ENCODE measurements around the gene ADA.
"Not testable (repeated sequence)": the region's sequence is repeated elsewhere in the genome, so short reads cannot be mapped to it uniquely, and the experiment has no call there.

The ADA gene

DNA sequence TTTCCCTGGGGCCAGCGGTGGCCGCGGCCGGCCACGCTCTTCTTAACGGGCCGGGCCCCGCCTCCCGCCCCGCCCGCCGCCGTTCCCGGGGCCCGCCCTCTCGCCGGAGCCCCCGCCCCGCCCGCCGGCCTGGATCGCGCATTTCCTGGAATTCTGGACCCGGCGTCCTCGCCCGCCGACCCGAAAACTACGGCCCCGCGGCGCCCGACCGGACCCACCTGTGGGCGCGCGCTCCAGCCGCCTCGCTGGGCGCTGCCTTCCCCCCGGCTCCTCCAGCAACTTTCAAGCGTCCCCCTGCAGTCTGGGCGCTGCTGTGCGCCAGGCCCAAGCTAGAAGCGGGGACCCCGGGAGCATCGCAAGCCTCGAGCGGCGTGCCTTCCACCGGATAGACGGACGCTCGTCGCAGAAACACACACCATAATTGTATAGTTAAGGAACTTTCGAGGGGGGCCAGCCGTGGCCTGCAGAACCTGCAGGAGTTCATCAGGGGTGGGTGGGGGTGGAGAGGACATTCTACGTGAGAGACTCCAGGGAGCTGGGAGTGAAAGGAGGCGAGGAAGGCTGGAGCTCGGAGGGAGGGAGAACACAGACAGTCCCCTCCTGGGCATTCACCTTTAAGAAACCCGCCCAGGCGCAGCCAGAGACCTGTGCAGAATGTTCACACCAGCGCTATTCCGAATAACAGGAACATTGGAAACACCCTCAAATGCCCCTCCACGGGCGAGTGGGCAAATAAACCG lies at the start of gene ADA:
ADA (minus strand) TSS at position 16 of the 740 bp plus-strand sequence. CDS start 92 bp downstream, outside the sequence.
- peak; percentile 80 for DNase-seq

DNA sequence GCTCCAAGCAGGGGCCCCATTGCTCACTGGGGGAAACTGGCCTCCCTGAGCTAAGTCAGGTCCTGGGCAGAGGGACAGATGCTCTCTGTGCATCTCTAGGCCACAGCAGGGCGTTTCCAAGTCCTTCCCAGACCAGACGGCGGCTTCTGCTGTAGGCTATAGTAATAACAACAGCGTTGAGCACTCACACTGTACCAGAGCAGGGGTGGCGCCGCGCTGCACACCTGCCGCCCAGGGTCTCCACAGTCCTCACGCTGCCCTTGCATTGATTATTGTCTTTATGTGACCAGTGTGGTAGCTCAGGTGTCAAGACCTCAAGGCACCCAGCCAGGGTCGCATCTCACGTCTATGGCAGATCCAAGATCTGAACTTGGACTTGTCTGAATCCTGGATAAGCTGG lies 48.8 kb upstream of the ADA start:
- DNase-seq, result no peak

DNA sequence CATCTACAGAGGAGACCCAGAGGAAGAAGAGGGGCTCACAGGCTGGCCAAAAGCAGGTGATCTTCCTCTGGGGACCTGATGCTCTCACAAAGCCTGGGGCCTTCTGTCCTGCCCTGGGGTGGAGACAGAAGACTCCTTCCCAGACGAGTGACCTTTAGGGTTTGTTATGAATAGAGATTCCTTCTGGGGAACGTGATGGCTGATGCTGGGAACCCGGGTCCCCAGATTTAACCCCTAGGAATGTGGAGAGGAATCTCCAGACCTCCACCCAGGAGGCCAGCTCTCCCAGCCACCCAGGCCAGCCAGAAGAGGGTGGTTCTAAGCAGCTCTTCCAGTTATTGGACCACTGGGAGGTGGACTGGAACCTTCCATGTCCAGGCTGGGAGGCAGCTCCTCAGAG lies 46.9 kb upstream of the ADA start:
- no peak for DNase-seq

DNA sequence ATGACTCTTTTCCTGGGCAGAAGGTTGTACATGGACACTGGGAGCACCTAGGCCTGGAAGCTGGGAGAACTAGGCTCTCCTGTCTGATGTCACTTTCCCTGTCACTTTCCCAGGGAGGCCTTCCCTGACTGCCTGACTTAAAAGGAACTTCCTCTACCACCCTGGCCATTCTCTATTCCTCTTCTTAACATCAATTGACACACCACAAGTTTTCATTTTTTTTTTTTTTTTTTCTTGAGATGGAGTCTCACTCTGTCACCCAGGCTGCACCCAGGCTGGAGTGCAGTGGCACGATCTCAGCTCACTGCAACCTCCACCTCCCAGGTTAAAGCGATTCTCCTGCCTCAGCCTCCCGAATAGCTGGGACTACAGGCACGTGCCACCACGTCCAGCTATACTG lies 45.5 kb upstream of the ADA start:
- not testable (repeated sequence) for DNase-seq

DNA sequence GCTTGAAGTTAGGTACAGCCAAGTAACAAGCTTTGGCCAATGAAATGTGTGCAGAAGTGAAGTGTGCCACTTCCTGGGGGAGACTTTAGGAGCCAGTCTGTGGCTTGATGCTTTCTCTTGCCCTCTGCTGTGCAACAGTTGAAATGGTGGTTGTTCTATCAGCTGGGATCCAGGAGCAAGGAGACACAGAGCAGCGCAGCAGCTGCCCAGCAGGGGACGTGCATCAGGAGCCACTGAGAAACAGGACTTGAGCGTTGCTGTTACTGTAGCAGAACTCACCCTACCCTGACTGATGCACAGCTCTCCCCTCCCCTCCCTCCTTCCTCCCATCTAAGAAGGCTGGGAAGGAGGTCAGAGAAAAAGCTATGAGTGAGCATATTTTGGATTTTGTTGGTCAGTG lies 44.8 kb upstream of the ADA start:
- DNase-seq, result no peak

DNA sequence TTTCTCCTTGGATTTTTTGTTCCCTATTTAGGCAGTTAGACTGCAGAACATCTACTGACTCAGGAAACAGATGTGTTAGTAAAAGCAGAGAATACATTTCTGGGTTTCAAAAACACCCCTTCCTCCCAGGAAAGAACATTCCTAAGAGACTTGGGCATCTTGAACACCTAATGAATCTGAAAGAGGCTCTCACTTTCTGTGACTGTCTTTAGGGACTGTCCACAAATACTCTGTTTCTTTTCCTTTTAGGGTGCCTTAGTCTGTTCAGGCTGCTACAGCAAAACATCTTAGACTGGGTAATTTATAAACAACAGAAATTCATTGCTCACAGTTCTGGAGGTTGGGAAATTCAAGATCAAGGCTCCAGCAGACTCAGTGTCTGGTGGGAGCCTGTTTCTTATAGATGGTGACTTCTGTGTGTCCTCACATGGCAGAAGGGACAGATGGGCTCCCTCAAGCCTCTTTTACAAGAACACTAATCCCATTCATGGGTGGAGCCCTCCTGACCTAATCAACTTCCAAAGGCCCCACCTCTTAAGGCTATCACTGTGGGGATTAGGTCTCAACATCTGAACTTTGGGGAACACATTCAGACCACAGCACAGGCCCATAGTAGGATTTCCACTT lies 44.3 kb upstream of the ADA start:
- no peak for DNase-seq

DNA sequence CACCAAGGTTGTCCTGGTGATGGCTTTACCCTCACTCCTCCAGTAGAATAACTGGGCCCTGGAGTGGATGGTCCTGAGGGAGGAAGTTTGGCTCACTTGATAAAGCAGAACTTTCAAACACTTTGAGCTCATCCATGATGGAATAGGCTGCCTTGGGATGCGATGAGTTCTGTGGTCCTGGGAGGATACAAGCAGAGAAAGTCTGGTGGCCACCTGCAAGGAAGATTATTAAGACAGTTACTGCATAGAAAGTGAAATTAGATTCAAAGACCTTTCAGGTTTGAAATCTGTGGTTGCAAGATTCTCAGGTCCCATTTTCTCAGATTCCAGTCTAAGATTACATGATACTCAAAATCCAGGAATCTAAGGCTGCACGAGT lies 43.8 kb upstream of the ADA start:
- DNase-seq, result no peak

DNA sequence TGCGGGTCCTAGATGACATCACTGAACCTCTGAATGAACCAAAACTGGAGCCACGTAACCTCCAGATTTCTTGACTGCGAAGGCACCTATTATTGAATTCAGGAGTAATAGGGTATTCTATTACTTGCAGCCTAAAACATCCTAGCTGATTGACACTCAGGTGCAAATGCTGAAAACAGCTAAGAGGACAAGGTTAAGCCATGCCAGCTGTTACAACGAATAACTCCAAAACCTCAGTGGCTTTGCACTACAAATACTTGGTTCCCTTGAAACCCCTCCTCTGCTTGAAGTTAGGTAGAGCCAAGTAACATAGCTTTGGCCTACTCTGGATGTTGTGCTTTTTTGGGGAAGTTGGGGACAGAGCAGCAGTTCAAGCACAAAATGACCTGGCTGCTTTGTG lies 42.7 kb upstream of the ADA start:
- DNase-seq, result no peak

DNA sequence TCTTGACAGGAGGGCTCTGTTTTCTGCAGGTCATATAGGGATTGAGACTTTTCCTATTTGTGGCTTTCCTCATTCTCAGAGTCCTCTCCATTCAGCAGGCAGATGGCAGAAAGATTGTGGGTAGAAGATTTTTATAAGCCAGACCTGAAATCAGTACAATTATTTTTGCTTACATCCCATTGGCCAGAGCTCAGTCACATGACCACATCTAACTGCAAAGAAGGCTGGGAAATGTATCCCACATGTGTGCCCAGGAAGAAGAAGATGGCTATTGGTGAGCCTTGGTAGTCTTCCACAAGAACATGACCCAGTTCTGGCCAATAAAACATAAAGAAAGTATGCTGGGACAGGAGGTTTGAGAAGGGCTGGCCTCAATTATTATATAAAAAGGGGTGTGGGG lies 42.1 kb upstream of the ADA start:
- DNase-seq, result no peak

DNA sequence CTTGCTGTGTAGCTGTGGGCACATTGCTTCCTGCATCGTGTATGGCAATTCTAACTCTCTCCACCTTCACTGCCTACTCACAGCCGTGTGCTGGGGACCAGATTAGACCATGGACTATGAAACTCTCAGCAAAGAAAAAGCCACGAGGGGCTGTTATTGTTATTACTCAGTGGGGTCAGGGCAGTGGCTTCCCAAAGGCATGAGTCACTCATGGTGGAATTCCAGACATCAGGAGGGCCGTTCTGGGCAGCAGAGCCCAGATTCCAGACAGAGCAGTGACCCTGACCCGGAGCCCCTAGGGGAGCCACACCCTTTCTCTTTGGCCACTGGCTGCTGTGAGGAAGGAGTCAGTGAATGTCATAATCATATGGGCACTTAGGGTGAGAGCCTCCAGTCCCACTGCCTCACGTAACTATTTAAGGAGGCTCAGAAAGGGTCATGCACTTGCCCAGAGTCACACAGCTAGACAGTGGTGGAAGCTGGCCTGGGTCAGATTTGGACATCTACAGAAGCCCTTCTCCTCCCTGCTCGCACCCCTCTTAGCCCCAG lies 41.5 kb upstream of the ADA start:
- no peak for DNase-seq

DNA sequence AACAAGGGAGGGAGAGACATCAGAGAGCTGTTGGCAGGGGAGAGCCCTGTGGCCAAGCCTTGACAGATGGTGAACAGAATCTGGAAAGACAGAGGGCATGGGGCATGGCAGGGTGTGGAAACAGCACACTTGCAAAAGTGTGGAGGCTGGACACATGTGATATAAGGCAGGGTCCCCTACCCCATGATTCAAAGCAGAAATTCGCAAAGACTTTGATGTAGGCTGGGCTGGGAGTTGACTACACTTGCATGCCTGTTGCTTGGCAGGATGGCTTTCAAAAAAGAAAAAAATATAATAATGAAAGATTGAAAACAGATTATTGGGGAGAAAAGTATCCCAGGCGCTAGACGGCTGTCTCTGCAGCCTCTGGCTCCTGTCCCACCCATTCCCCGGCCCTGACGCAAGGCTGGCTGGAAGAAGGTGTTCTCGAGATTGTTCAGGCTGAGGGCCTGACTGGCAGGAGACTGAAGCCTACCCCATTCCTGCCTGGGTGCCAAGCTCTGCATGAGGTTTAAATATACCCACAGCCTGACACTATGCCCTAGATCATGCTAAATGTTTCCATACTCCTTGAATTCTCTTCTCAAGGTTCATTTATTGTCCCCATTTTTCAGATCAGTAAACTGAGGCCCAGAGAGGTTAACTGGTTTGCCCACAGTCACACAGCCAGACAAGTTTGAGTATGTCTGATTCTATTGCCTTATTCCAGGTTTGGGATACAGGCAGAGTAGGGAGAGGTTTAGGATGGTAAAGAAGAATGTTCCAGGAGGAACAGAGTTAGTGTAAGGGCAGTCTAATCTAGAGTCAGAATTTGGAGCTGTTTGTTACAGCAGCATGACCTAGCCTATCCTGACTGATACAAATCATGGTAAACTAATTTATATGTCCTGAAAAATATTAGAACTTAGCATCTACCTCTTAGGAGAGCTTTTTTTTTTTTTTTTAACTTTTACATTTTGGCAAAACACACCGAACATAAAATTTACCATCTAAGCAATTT lies 40.2 kb upstream of the ADA start:
- no peak for DNase-seq

DNA sequence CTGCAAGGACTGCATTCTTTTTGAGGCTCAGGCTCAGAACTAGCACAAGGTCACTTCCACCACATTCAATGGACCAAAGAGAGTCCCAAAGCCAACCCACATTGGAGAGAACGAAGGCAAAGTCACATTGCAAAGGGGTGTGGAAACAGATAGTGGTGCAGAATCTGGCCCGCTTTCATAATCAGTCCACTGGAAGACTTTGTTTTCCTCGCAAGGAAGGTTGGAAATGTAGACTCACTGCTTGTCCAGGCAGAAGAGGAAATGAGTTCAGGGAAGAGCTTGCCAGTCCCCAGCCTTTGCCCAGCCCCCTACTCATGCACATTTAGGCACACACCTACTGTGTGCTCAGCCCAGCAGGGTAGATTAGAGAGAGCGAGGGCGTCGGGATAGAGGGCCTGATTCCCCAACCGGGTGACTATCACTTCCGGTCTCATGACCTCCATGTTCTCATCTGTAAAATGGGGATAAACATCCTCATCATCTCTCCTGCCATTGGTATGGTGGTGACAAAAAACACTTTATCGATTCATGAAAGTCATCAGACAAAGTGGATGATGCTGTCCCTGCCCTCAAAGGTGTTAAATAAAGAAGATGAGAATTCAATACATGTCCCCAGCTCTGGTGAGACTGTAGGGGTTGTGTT lies 39.4 kb upstream of the ADA start:
- DNase-seq, result no peak

DNA sequence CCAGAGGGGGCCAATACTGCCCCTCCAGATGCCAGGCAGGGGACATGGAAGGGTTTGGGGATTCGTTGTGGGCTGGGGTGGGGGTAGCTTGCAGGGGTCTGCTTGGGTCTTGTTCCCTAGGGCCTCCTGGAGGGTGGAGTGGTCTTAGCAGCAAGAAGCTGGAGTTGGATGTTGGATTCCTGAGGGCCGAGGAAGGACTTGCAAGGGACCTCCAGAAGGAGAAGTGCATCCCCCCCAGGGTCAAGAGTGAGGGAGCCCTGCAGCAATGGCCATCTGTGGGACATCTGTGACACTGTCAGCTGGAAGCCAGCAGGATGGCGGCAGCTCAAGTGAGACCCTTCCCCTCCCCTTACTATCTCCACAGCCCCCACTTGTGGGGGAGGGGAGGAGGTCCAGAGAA lies 38.3 kb upstream of the ADA start:
- no peak for DNase-seq

DNA sequence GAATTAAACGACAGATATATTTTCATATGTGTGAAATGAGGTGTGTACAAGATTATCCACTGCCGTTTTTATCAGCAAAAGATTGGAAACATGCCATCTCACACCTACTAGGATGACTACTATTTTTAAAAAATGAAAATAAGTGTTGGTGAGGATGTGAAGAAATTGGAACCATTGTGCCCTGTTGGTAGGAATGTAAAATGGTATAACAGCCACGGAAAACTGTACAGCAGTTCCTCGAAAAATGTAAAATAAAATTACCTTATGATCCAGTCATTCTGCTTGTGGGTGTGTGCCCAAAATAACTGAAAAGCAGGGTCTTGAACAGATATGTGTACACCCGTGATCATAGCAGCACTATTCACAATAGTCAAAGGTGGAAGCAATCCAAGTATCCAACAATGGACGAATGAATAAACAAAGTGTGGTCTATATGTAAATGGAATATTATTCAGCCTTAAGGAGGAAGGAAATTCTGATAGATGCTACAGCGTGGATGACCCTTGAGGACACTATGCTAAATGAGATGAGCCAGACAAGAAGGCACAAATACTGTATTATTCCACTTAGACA lies 36.6 kb upstream of the ADA start:
- no peak for DNase-seq

DNA sequence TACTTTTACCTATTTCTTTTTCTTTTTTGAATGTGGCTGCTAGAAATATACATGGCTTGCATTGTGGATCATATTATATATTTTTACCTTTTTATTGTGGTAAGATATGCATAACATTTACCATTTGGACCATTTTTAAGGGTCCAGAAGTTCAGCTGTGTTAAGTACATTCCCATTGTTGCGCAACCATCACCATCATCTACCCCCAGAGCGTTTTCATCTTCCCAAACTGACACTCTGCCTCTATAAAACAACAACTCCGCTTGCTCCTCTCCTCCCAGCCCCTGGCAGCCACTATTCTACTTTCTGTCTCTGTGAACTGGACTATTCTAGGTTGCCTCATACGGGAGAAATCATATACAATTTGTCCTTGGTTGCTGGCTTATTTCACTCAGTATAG lies 35.4 kb upstream of the ADA start:
- DNase-seq, result no peak

DNA sequence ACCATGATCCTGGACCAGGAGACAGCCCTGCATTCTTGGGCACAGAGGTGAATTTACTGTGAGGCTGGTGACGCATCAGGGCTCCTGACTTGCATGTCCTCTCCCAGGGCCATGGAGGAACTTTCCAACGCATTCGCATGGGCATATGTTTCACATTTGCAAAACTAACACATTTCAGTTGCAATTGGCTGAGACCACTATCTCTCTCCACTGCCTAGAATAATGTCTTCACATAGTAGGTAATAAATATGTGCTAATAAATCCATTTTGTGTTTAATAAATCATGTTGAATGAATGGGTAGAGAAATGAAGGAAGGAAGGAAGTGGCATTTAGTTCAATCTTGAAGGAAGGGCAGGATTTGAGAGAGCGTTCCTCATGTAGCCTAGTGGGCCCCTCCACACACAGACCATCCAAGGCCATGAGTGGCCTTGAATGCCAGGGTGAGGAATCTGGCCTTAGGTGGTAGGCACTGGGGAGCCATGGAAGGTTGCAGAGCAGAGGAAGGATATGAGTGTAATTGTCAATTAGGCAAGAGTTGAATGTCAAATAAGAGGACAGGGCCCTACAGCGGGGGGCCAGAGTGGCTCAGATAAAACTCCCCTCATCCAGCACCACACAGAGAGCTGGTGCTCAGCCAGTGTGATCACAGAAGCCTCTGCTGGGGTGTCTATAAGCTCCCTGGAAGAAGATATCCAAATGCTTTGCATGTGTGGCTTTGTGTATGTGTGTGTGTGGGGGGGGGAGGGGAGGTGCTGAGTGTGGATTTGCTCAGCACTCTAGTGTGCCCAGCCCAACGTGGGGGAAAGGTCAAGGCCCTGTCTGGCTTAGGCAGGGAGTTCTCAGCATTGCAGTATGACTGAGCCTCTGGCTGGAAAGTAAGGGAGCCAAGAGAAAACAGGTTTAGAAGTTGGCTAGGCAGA lies 32.8 kb upstream of the ADA start:
- DNase-seq, result no peak

DNA sequence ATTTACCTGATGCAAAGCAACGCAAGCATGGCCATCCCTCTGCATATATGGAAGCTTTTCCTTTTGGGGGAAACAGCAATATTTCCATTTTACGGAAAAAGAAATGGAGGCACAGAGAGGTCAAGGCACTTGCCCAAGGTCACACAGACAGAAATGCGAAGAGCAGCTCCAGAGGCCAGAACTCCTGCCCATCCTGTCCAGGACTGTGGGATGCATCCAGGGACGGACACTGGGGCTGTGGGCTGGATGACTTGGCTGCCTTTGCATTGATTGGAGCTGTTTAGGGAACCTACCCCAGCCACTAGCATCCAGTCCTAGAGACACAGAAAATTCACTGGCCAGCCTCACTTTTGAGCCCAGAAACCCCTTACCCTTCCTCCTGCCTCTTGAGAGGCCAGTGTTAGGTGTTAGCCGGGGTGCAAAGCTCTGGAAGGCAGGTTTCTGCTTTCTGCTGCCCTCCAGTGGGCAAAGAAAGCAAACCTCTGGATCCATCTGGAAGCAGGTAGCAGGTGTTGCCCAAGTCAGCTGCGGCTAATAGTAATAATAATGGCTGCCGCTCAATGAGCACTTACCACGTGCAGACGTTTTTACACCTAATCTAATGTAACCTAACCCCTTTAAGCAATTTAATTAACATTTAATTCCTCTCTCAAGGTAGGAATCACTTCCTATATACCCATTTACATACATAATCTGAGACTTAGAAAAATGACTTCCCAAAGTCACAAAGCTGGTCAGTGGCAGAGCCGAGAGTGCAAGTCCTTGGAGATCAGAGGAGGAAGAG lies 32.0 kb upstream of the ADA start:
- peak; percentile 81 for DNase-seq

DNA sequence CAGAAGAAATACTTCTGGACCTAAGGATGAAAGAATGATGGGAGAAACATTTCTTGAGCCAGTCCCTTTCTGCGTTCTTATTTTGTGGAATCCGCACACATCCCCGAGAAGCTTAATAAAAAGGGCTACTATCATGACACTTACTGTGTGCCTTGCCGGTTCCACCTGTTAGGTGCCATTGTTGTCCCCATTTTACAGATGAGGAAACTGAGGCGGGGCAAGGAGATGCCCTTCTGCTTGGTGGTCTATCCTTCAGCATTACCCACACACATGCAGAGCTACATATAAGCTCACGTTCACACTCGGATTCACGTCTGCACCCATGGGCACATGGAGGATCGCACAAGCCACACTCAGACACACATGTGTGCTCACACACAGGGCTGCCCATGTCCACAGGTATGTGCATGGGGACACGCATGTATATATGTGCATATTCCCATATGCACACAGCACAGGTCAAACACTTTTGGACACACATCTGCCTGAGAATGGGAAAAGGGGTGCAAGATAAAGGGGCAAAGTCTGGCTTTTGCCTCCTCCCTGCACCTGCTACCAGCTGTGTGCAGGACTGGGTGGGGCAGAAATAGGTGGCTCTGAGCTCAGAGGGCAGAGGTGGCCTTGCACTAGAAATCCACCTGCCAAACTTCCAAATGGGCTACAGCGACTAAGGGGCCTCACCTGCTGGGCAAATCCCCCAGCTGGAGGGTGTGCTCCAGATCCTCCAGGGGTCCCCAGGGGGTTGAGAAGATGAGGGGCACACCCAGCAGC lies 30.5 kb upstream of the ADA start:
- no peak for DNase-seq

DNA sequence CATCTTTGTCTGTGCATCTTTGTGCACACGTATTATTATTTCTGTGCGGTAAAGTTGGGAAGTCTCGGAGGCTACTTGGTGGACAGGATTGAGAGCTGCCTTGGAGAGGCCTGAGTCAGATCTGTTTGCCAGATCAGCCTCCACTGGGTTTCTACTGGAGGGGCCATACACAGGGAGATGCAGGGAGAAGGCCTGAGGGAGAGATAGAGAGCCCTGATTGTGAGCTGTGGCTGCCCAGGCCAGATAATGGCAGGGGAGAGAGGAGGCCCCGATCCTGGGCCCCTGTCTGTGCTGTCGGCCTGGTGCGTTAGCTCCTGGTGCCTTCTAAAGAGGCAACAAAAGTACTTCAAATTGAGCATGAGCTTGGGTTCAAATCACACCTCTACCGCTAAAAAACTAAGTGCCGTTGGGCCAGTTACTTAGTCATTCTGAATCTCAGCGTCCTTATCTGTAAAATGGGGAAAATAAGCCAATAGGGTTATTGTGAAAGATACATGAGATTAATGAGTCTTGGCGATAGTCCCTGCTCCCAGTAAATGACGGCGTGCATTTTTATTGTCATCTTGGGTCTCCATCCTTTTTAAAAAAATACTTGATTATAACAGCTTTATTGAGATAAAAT lies 27.6 kb upstream of the ADA start:
- DNase-seq, result no peak

Measured in activated CD8-positive, alpha-beta memory T cell treated with anti-CD3 and anti-CD28 coated beads for 24 hours (primary cell).